Neural cell (in vitro differentiated cells): ENCODE results near the gene PCYT2. TPM values are rescaled to one million over a fixed set of nuclear protein-coding genes. Genes with fewer than 3 reads are reported as not detected.

Experiments used
- H2AFZ ChIP-seq: fragments of 200-600, 300-800 bp; sonication (generic), shearing (Covaris generic); 2 replicates; pipeline ENCODE4 v1.6.0; 2014; ENCODE audit warnings: low read depth, mild to moderate bottlenecking, antibody characterized with exemption, low read length, moderate library complexity
- H3F3A ChIP-seq: fragments of 200-600 bp; shearing (Covaris generic); 2 replicates; pipeline ENCODE4 v1.6.1; 2016; ENCODE audit warnings: mild to moderate bottlenecking, moderate library complexity, mixed read lengths, antibody characterized with exemption, low read length; ENCODE audit not compliant: insufficient read depth, poor library complexity, severe bottlenecking
- H3K27ac ChIP-seq: fragments of 200-600, 300-800 bp; sonication (generic), shearing (Covaris generic); 2 replicates; pipeline ENCODE4 v1.5.1; 2014; ENCODE audit warnings: mild to moderate bottlenecking, low read length, moderate library complexity
- H3K27me3 ChIP-seq: fragments of 300-800, 200-600 bp; sonication (generic), shearing (Covaris generic); 2 replicates; pipeline ENCODE4 v1.6.0; 2014; ENCODE audit warnings: mild to moderate bottlenecking, low read depth, low read length, moderate library complexity; ENCODE audit not compliant: insufficient read depth
- H3K36me3 ChIP-seq: fragments of 300-800, 200-600 bp; sonication (generic), shearing (Covaris generic); 2 replicates; pipeline ENCODE4 v1.5.1; 2014; ENCODE audit warnings: mild to moderate bottlenecking, antibody characterized with exemption, low read length, moderate library complexity; ENCODE audit not compliant: insufficient read depth
- H3K4me2 ChIP-seq: fragments of 300-800, 200-600 bp; sonication (generic), shearing (Covaris generic); 2 replicates; pipeline ENCODE4 v1.6.0; 2014; ENCODE audit warnings: mild to moderate bottlenecking, low read length
- H3K4me3 ChIP-seq: fragments of 300-800, 200-600 bp; sonication (generic), shearing (Covaris generic); 2 replicates; pipeline ENCODE4 v1.5.1; 2014; ENCODE audit warnings: mild to moderate bottlenecking, low read length, moderate library complexity
- H3K79me2 ChIP-seq: fragments of 200-600 bp; shearing (Covaris generic); replicated peaks from 2 replicates; pipeline ENCODE4 v1.6.0; 2014; ENCODE audit warnings: mild to moderate bottlenecking, low read length, moderate library complexity; ENCODE audit not compliant: insufficient read depth
- H3K9ac ChIP-seq: fragments of 300-800, 200-600 bp; sonication (generic), shearing (Covaris generic); 2 replicates; pipeline ENCODE4 v1.6.1; 2016; ENCODE audit warnings: mild to moderate bottlenecking, low read length, mixed read lengths
- H3K9me2 ChIP-seq: fragments of 200-600 bp; shearing (Covaris generic); 2 replicates; pipeline ENCODE4 v1.6.1; 2016; ENCODE audit warnings: mild to moderate bottlenecking, low read length, mixed read lengths; ENCODE audit not compliant: insufficient read depth
- H3K9me3 ChIP-seq: fragments of 200-600, 300-800 bp; sonication (generic), shearing (Covaris generic); 2 replicates; pipeline ENCODE4 v1.6.1; 2016; ENCODE audit warnings: mild to moderate bottlenecking, mixed run types, low read length, moderate library complexity, mixed read lengths
- H4K20me1 ChIP-seq: fragments of 200-600 bp; shearing (Covaris generic); 2 replicates; pipeline ENCODE4 v1.6.1; 2016; ENCODE audit warnings: mild to moderate bottlenecking, mixed run types; ENCODE audit not compliant: insufficient read depth
- CTCF ChIP-seq: fragments of 450-650 bp; IDR thresholded peaks from 2 replicates; pipeline ENCODE4 v1.5.1; 2014; ENCODE audit warnings: antibody characterized with exemption, mild to moderate bottlenecking, moderate library complexity; ENCODE audit not compliant: poor library complexity, severe bottlenecking
- EP300 ChIP-seq: fragments of 450-650 bp; conservative IDR thresholded peaks from 2 replicates; pipeline ENCODE4 v1.6.1; 2014; ENCODE audit warnings: antibody characterized with exemption, mild to moderate bottlenecking, moderate library complexity; ENCODE audit not compliant: poor library complexity, severe bottlenecking
- EZH2 ChIP-seq: fragments of 200-600, 300-800 bp; shearing (Covaris generic), sonication (generic); IDR thresholded peaks from 2 replicates; pipeline ENCODE4 v1.6.1; 2014; ENCODE audit warnings: antibody characterized with exemption, low read length, borderline replicate concordance, mild to moderate bottlenecking; ENCODE audit not compliant: insufficient read depth, poor library complexity, severe bottlenecking
- MXI1 ChIP-seq: fragments of 450-650 bp; conservative IDR thresholded peaks from 2 replicates; pipeline ENCODE4 v1.6.1; 2014; ENCODE audit warnings: antibody characterized with exemption, mild to moderate bottlenecking; ENCODE audit not compliant: poor library complexity, severe bottlenecking
- POLR2AphosphoS5 ChIP-seq: IDR thresholded peaks from 2 replicates; pipeline ENCODE4 v1.6.1; 2012
- RAD21 ChIP-seq: fragments of 450-650 bp; conservative IDR thresholded peaks from 2 replicates; pipeline ENCODE4 v1.6.1; 2014; ENCODE audit warnings: antibody characterized with exemption, mild to moderate bottlenecking, moderate library complexity
- REST ChIP-seq: IDR thresholded peaks from 2 replicates; pipeline ENCODE4 v1.6.1; 2012; ENCODE audit warnings: borderline replicate concordance
- SMC3 ChIP-seq: fragments of 450-650 bp; conservative IDR thresholded peaks from 2 replicates; pipeline ENCODE4 v1.6.1; 2014; ENCODE audit warnings: antibody characterized with exemption, mild to moderate bottlenecking, moderate library complexity; ENCODE audit not compliant: poor library complexity
- TAF1 ChIP-seq: IDR thresholded peaks from 2 replicates; pipeline ENCODE4 v1.6.1; 2012; ENCODE audit warnings: low read depth
- polyA plus RNA-seq: library from polyadenylated mRNA; depleted of rRNA; stranded (reverse); fragments of >200 nt; gene quantifications from 2 replicates; pipeline ENCODE4 v1.2.3, GENCODE V29; 2014

The PCYT2 gene
- polyA plus RNA-seq, 1 donor from 2014 or later = 35.3 TPM

- H4K20me1 ChIP-seq = no peaks in the 10 kb centered on the region
- H3K9me3 ChIP-seq = no peaks in the 10 kb centered on the region
- TF ChIP-seq SMC3 = no peak
- no peak for TF ChIP-seq EP300
- no peak for TF ChIP-seq EZH2
- TF ChIP-seq REST = no peak
- no peak for TF ChIP-seq MXI1
- no peak for TF ChIP-seq CTCF
- no peak for TF ChIP-seq TAF1
- TF ChIP-seq POLR2AphosphoS5 = no peak
- no peak for TF ChIP-seq RAD21
- H3K79me2 ChIP-seq = no peaks in the 10 kb centered on the region
- H3K4me2 ChIP-seq = no peak overlapping the region
- no peak overlapping the region for H3K9ac ChIP-seq
- H3K27ac ChIP-seq = no peak overlapping the region
- no peaks in the 10 kb centered on the region for H3K27me3 ChIP-seq
- no peaks in the 10 kb centered on the region for H3K9me2 ChIP-seq
- no peaks in the 10 kb centered on the region for H3K36me3 ChIP-seq
- no peak overlapping the region for H3K4me3 ChIP-seq
- H3F3A ChIP-seq = no peaks in the 10 kb centered on the region
- no peak overlapping the region for H2AFZ ChIP-seq
Observed at GRCh38 chr17:81939218-81939617, 28.0 kb upstream of the PCYT2 start.

GRCh38 chr17:81935709-81936084 lies 24.5 kb upstream of the PCYT2 start:
- H3K27ac ChIP-seq = no peak overlapping the region
- no peak overlapping the region for H3K4me3 ChIP-seq
- no peak overlapping the region for H2AFZ ChIP-seq
- no peaks in the 10 kb centered on the region for H3K79me2 ChIP-seq
- H3K9ac ChIP-seq = no peak overlapping the region
- no peaks in the 10 kb centered on the region for H3K27me3 ChIP-seq
- H3K9me2 ChIP-seq = no peaks in the 10 kb centered on the region
- no peak overlapping the region for H3K4me2 ChIP-seq
- H3F3A ChIP-seq = no peaks in the 10 kb centered on the region
- no peaks in the 10 kb centered on the region for H3K9me3 ChIP-seq
- no peaks in the 10 kb centered on the region for H3K36me3 ChIP-seq
- TF ChIP-seq EZH2 (no peak), RAD21 (no peak), REST (no peak), MXI1 (no peak), POLR2AphosphoS5 (no peak), EP300 (no peak), SMC3 (no peak), TAF1 (no peak), CTCF (no peak)
- H4K20me1 ChIP-seq = no peaks in the 10 kb centered on the region
